HG03460 (cell line): ENCODE data around the gene TSSK3.

Source experiments
- ATAC-seq: cut with Tn5 transposase; IDR thresholded peaks from one replicate; pipeline ENCODE4 v1.9.1; 2021; ENCODE audit not compliant: unreplicated experiment

TSSK3 gene

GRCh38 chr1:32362474-32363313 is at the start of gene TSSK3, which contains the start of gene FAM229A:
TSS of gene TSSK3 (plus strand) at chr1:32362539. CDS start at chr1:32362702, 163 bp downstream.
TSS of gene FAM229A (minus strand) at chr1:32362485. CDS start at chr1:32362091, 394 bp downstream.
- no peak for ATAC-seq

- ATAC-seq: no peak
Measured at GRCh38 chr1:32316903-32317277, 45.4 kb upstream of the TSSK3 start.

GRCh38 chr1:32318127-32318869 is 44.0 kb upstream of the TSSK3 start:
- ATAC-seq: no peak

GRCh38 chr1:32321712-32322291 is 40.5 kb upstream of the TSSK3 start:
- ATAC-seq: no peak

GRCh38 chr1:32327204-32327603 is 35.1 kb upstream of the TSSK3 start:
- ATAC-seq: no peak

GRCh38 chr1:32329931-32330466 is 32.3 kb upstream of the TSSK3 start:
- no peak for ATAC-seq

GRCh38 chr1:32330558-32331151 is 31.7 kb upstream of the TSSK3 start:
- no peak for ATAC-seq

GRCh38 chr1:32331549-32331948 is 30.8 kb upstream of the TSSK3 start:
- no peak for ATAC-seq

- ATAC-seq: no peak
Measured at GRCh38 chr1:32332290-32333079, 29.9 kb upstream of the TSSK3 start.

- no peak for ATAC-seq
Measured at GRCh38 chr1:32333251-32333963, 28.9 kb upstream of the TSSK3 start.

- no peak for ATAC-seq
Measured at GRCh38 chr1:32334274-32334861, 28.0 kb upstream of the TSSK3 start.

- no peak for ATAC-seq
Measured at GRCh38 chr1:32334864-32335534, 27.3 kb upstream of the TSSK3 start.

GRCh38 chr1:32335535-32335789 is 26.9 kb upstream of the TSSK3 start:
- ATAC-seq: no peak

- ATAC-seq: peak; percentile 38
Measured at GRCh38 chr1:32335790-32336590, 26.3 kb upstream of the TSSK3 start, which contains the start of gene MARCKSL1. TSS of gene MARCKSL1 (minus strand) at chr1:32336233. CDS start at chr1:32336033, 200 bp downstream.

GRCh38 chr1:32336591-32336932 is 25.8 kb upstream of the TSSK3 start:
- no peak for ATAC-seq

GRCh38 chr1:32336963-32337675 is 25.2 kb upstream of the TSSK3 start:
- no peak for ATAC-seq

GRCh38 chr1:32337855-32338636 is 24.3 kb upstream of the TSSK3 start:
- ATAC-seq: no peak
